Measurements from ENCODE around the gene NPDC1. TPM values are rescaled to one million over a fixed set of nuclear protein-coding genes. Genes with fewer than 3 reads are reported as not detected.

Gene NPDC1
- polyA plus RNA-seq, 1 donor, result 42.7 TPM

GRCh38 chr9:137000177-137000930 is 45.6 kb downstream of the NPDC1 start:
- no peak overlapping the region for H3K27ac ChIP-seq (ENCODE audit: low read length)
- no peak for DNase-seq
- peaks cover 6% of the 10 kb centered on the region for H3K9me3 ChIP-seq (ENCODE audit: control insufficient read depth, low read depth, low read length)
- no CpG with 5 or more reads among the region's 10 CpGs for WGBS (ENCODE audit: insufficient coverage, low lambda C conversion rate)
- no peaks in the 10 kb centered on the region for H3K36me3 ChIP-seq (ENCODE audit: control insufficient read depth, insufficient read depth, low read length)
- peaks cover 25% of the 10 kb centered on the region for H3K27me3 ChIP-seq (ENCODE audit: control insufficient read depth, insufficient read depth, low read length)
- H3K4me1 ChIP-seq (ENCODE audit: control insufficient read depth, insufficient read depth, low read length), result peaks cover 16% of the 10 kb centered on the region
- H3K4me3 ChIP-seq (ENCODE audit: low read length), result no peak overlapping the region

- Histone ChIP-seq H3K9me3 (ENCODE audit: control insufficient read depth, low read depth, low read length) (peaks cover 12% of the 10 kb centered on the region), H3K27ac (ENCODE audit: low read length) (no peak overlapping the region), H3K27me3 (ENCODE audit: control insufficient read depth, insufficient read depth, low read length) (peaks cover 44% of the 10 kb centered on the region), H3K4me3 (ENCODE audit: low read length) (no peak overlapping the region), H3K36me3 (ENCODE audit: control insufficient read depth, insufficient read depth, low read length) (peaks cover 6% of the 10 kb centered on the region), H3K4me1 (ENCODE audit: control insufficient read depth, insufficient read depth, low read length) (peaks cover 32% of the 10 kb centered on the region)
- 80% methylated on average over 2 of the region's 18 CpGs for WGBS (ENCODE audit: insufficient coverage, low lambda C conversion rate)
- DNase-seq, result no peak
These were observed 48.1 kb downstream of the NPDC1 start for GRCh38 chr9:136997830-136998234.

GRCh38 chr9:136997371-136997770 is 48.6 kb downstream of the NPDC1 start:
- Histone ChIP-seq H3K4me1 (ENCODE audit: control insufficient read depth, insufficient read depth, low read length) (peaks cover 36% of the 10 kb centered on the region), H3K36me3 (ENCODE audit: control insufficient read depth, insufficient read depth, low read length) (peaks cover 6% of the 10 kb centered on the region), H3K9me3 (ENCODE audit: control insufficient read depth, low read depth, low read length) (peaks cover 13% of the 10 kb centered on the region), H3K27me3 (ENCODE audit: control insufficient read depth, insufficient read depth, low read length) (peaks cover 44% of the 10 kb centered on the region), H3K4me3 (ENCODE audit: low read length) (no peak overlapping the region), H3K27ac (ENCODE audit: low read length) (no peak overlapping the region)
- no CpG with 5 or more reads among the region's 10 CpGs for WGBS (ENCODE audit: insufficient coverage, low lambda C conversion rate)
- no peak for DNase-seq

- peak in 1 of 2 donors; percentile 50 for DNase-seq
- Histone ChIP-seq H3K4me1 (ENCODE audit: control insufficient read depth, insufficient read depth, low read length) (peaks cover 36% of the 10 kb centered on the region), H3K27ac (ENCODE audit: low read length) (no peak within 1 kb of the TSS), H3K36me3 (ENCODE audit: control insufficient read depth, insufficient read depth, low read length) (peaks cover 6% of the 10 kb centered on the region), H3K27me3 (ENCODE audit: control insufficient read depth, insufficient read depth, low read length) (peaks cover 44% of the 10 kb centered on the region), H3K4me3 (ENCODE audit: low read length) (peak within 1 kb of the TSS; percentile 7), H3K9me3 (ENCODE audit: control insufficient read depth, low read depth, low read length) (peaks cover 13% of the 10 kb centered on the region)
- WGBS (ENCODE audit: insufficient coverage, low lambda C conversion rate), result no CpG with 5 or more reads among the region's 35 CpGs
These were observed 49.4 kb downstream of the NPDC1 start, which contains the start of gene CLIC3 for GRCh38 chr9:136996361-136997292. Gene CLIC3 (minus strand): TSS chr9:136996568. CDS start chr9:136996543, 25 bp downstream.

GRCh38 chr9:136995772-136996311 is 50.1 kb downstream of the NPDC1 start:
- WGBS (ENCODE audit: insufficient coverage, low lambda C conversion rate), result no CpG with 5 or more reads among the region's 12 CpGs
- Histone ChIP-seq H3K4me1 (ENCODE audit: control insufficient read depth, insufficient read depth, low read length) (peaks cover 36% of the 10 kb centered on the region), H3K27me3 (ENCODE audit: control insufficient read depth, insufficient read depth, low read length) (peaks cover 44% of the 10 kb centered on the region), H3K4me3 (ENCODE audit: low read length) (no peak overlapping the region), H3K36me3 (ENCODE audit: control insufficient read depth, insufficient read depth, low read length) (peaks cover 6% of the 10 kb centered on the region), H3K27ac (ENCODE audit: low read length) (no peak overlapping the region), H3K9me3 (ENCODE audit: control insufficient read depth, low read depth, low read length) (peaks cover 13% of the 10 kb centered on the region)
- no peak for DNase-seq

GRCh38 chr9:136995362-136995761 is 50.6 kb downstream of the NPDC1 start:
- no peak overlapping the region for H3K4me3 ChIP-seq (ENCODE audit: low read length)
- no peak overlapping the region for H3K27ac ChIP-seq (ENCODE audit: low read length)
- H3K27me3 ChIP-seq (ENCODE audit: control insufficient read depth, insufficient read depth, low read length), result peaks cover 44% of the 10 kb centered on the region
- no CpG with 5 or more reads among the region's 30 CpGs for WGBS (ENCODE audit: insufficient coverage, low lambda C conversion rate)
- DNase-seq, result peak in 1 of 2 donors; percentile 44
- peaks cover 13% of the 10 kb centered on the region for H3K9me3 ChIP-seq (ENCODE audit: control insufficient read depth, low read depth, low read length)
- H3K36me3 ChIP-seq (ENCODE audit: control insufficient read depth, insufficient read depth, low read length), result peaks cover 6% of the 10 kb centered on the region
- peaks cover 36% of the 10 kb centered on the region for H3K4me1 ChIP-seq (ENCODE audit: control insufficient read depth, insufficient read depth, low read length)

- Histone ChIP-seq H3K27ac (ENCODE audit: low read length) (no peak overlapping the region), H3K4me3 (ENCODE audit: low read length) (no peak overlapping the region), H3K36me3 (ENCODE audit: control insufficient read depth, insufficient read depth, low read length) (peaks cover 6% of the 10 kb centered on the region), H3K4me1 (ENCODE audit: control insufficient read depth, insufficient read depth, low read length) (peaks cover 36% of the 10 kb centered on the region), H3K27me3 (ENCODE audit: control insufficient read depth, insufficient read depth, low read length) (peaks cover 44% of the 10 kb centered on the region), H3K9me3 (ENCODE audit: control insufficient read depth, low read depth, low read length) (peaks cover 13% of the 10 kb centered on the region)
- no CpG with 5 or more reads among the region's 40 CpGs for WGBS (ENCODE audit: insufficient coverage, low lambda C conversion rate)
- peak in 1 of 2 donors; percentile 46 for DNase-seq
These were observed 51.1 kb downstream of the NPDC1 start for GRCh38 chr9:136994888-136995230.

GRCh38 chr9:136994180-136994887 is 51.6 kb downstream of the NPDC1 start:
- peaks cover 6% of the 10 kb centered on the region for H3K36me3 ChIP-seq (ENCODE audit: control insufficient read depth, insufficient read depth, low read length)
- H3K4me3 ChIP-seq (ENCODE audit: low read length), result no peak overlapping the region
- WGBS (ENCODE audit: insufficient coverage, low lambda C conversion rate), result no CpG with 5 or more reads among the region's 54 CpGs
- peaks cover 44% of the 10 kb centered on the region for H3K27me3 ChIP-seq (ENCODE audit: control insufficient read depth, insufficient read depth, low read length)
- no peak overlapping the region for H3K27ac ChIP-seq (ENCODE audit: low read length)
- H3K4me1 ChIP-seq (ENCODE audit: control insufficient read depth, insufficient read depth, low read length), result peaks cover 36% of the 10 kb centered on the region
- DNase-seq, result no peak
- H3K9me3 ChIP-seq (ENCODE audit: control insufficient read depth, low read depth, low read length), result peaks cover 13% of the 10 kb centered on the region

- Histone ChIP-seq H3K27me3 (ENCODE audit: control insufficient read depth, insufficient read depth, low read length) (peaks cover 43% of the 10 kb centered on the region), H3K36me3 (ENCODE audit: control insufficient read depth, insufficient read depth, low read length) (peaks cover 6% of the 10 kb centered on the region), H3K4me3 (ENCODE audit: low read length) (peak overlapping the region; percentile 69), H3K4me1 (ENCODE audit: control insufficient read depth, insufficient read depth, low read length) (peaks cover 36% of the 10 kb centered on the region), H3K9me3 (ENCODE audit: control insufficient read depth, low read depth, low read length) (peaks cover 13% of the 10 kb centered on the region), H3K27ac (ENCODE audit: low read length) (no peak overlapping the region)
- DNase-seq, result no peak
- WGBS (ENCODE audit: insufficient coverage, low lambda C conversion rate), result no CpG with 5 or more reads among the region's 18 CpGs
These were observed 53.1 kb downstream of the NPDC1 start for GRCh38 chr9:136992819-136993369.
